Measurements from ENCODE around the gene IKZF1.

The IKZF1 gene

GRCh38 chr7:50308532-50309385 is 4.2 kb downstream of the IKZF1 start:
- H3K4me3 ChIP-seq (ENCODE audit: low read depth, low read length) = peak overlapping the region; percentile 84
- TF ChIP-seq, protein P1, sequence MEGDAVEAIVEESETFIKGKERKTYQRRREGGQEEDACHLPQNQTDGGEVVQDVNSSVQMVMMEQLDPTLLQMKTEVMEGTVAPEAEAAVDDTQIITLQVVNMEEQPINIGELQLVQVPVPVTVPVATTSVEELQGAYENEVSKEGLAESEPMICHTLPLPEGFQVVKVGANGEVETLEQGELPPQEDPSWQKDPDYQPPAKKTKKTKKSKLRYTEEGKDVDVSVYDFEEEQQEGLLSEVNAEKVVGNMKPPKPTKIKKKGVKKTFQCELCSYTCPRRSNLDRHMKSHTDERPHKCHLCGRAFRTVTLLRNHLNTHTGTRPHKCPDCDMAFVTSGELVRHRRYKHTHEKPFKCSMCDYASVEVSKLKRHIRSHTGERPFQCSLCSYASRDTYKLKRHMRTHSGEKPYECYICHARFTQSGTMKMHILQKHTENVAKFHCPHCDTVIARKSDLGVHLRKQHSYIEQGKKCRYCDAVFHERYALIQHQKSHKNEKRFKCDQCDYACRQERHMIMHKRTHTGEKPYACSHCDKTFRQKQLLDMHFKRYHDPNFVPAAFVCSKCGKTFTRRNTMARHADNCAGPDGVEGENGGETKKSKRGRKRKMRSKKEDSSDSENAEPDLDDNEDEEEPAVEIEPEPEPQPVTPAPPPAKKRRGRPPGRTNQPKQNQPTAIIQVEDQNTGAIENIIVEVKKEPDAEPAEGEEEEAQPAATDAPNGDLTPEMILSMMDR (IDR thresholded peaks at IDR 0.05; ENCODE audit: low read depth, low read length) = no peak
- TF ChIP-seq MAX (IDR thresholded peaks at IDR 0.05; ENCODE audit: low read depth, low read length) = no peak
- TF ChIP-seq MYC (IDR thresholded peaks at IDR 0.05; ENCODE audit: low read depth, low read length) = no peak
- TF ChIP-seq POLR2A (IDR thresholded peaks at IDR 0.05; ENCODE audit: extremely low read depth, insufficient read length) = no peak
- DNase-seq (ENCODE audit: low read depth) = peak; percentile 61

DNA sequence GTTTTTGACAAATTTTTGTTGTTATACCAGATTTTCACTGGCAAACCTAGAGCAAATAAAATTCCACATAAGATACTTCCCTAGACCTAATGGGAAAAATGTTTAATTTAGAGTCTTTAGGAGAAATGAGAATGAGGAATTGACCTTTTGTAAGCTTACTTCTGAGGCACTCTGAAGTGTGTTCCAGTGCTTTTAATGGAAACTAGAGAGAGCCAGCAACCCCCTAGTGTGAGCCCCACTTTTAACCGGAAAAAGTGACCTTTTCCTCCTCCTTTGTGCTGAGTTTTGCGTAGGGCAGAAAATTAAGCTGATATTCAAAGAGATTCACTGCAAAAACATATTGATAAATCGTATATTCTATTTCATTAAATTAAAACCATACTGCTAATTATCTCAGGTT is 5.2 kb downstream of the IKZF1 start:
- DNase-seq (ENCODE audit: low read depth) = no peak
- peak overlapping the region; percentile 84 for H3K4me3 ChIP-seq (ENCODE audit: low read depth, low read length)
- TF ChIP-seq POLR2A (IDR thresholded peaks at IDR 0.05; ENCODE audit: extremely low read depth, insufficient read length) (no peak), MYC (IDR thresholded peaks at IDR 0.05; ENCODE audit: low read depth, low read length) (no peak), MAX (IDR thresholded peaks at IDR 0.05; ENCODE audit: low read depth, low read length) (no peak)
- TF ChIP-seq, protein P1 (IDR thresholded peaks at IDR 0.05; ENCODE audit: low read depth, low read length) = no peak

GRCh38 chr7:50310361-50310760 is 5.8 kb downstream of the IKZF1 start:
- peak overlapping the region; percentile 84 for H3K4me3 ChIP-seq (ENCODE audit: low read depth, low read length)
- TF ChIP-seq MYC (IDR thresholded peaks at IDR 0.05; ENCODE audit: low read depth, low read length) (no peak), MAX (IDR thresholded peaks at IDR 0.05; ENCODE audit: low read depth, low read length) (0 out of 2 replicates have a peak, but pooled peaks have one; percentile 8), POLR2A (IDR thresholded peaks at IDR 0.05; ENCODE audit: extremely low read depth, insufficient read length) (no peak)
- TF ChIP-seq, protein P1 (IDR thresholded peaks at IDR 0.05; ENCODE audit: low read depth, low read length) = no peak
- DNase-seq (ENCODE audit: low read depth) = peak; percentile 78

DNA sequence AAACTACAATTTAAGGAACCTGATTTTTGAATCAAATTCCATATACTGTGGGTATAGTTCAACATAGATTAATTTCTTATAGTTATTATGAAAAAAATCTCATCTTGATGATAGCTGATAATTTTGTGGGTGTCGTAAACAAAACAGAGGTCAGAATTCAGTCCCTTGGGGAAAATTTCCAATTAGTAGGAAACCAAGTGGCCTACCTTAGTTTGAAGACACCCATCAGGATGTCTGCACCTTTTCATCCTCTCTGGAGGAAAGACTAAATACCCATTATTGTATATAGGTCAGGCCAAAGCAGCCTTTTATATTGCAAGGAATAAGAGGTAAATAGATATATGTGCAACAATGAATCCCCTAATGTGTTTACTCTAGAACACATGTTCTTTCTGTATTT is 6.4 kb downstream of the IKZF1 start:
- TF ChIP-seq, protein P1 (IDR thresholded peaks at IDR 0.05; ENCODE audit: low read depth, low read length) = no peak
- TF ChIP-seq MYC (IDR thresholded peaks at IDR 0.05; ENCODE audit: low read depth, low read length) (no peak), MAX (IDR thresholded peaks at IDR 0.05; ENCODE audit: low read depth, low read length) (no peak), POLR2A (IDR thresholded peaks at IDR 0.05; ENCODE audit: extremely low read depth, insufficient read length) (no peak)
- DNase-seq (ENCODE audit: low read depth) = no peak
- peak overlapping the region; percentile 84 for H3K4me3 ChIP-seq (ENCODE audit: low read depth, low read length)

- TF ChIP-seq MYC (IDR thresholded peaks at IDR 0.05; ENCODE audit: low read depth, low read length) (no peak), POLR2A (IDR thresholded peaks at IDR 0.05; ENCODE audit: extremely low read depth, insufficient read length) (no peak), MAX (IDR thresholded peaks at IDR 0.05; ENCODE audit: low read depth, low read length) (no peak)
- TF ChIP-seq, protein P1 (IDR thresholded peaks at IDR 0.05; ENCODE audit: low read depth, low read length) = no peak
- peak overlapping the region; percentile 84 for H3K4me3 ChIP-seq (ENCODE audit: low read depth, low read length)
Measured at GRCh38 chr7:50312250-50313162, 8.0 kb downstream of the IKZF1 start.

More at GRCh38 chr7:50312250-50313162, 8.0 kb downstream of the IKZF1 start:
- DNase-seq (ENCODE audit: low read depth) = peak; percentile 80
